Measurements from ENCODE around the gene MATCAP1. TPM values are rescaled to one million over a fixed set of nuclear protein-coding genes. Genes with fewer than 3 reads are reported as not detected.

Gene MATCAP1
- total and polyA plus RNA-seq, 2 of the 13 experiments (the other 11 are each of a cell fraction or from before 2014, with no cell fraction given): 11.2 to 24.5 TPM

DNA sequence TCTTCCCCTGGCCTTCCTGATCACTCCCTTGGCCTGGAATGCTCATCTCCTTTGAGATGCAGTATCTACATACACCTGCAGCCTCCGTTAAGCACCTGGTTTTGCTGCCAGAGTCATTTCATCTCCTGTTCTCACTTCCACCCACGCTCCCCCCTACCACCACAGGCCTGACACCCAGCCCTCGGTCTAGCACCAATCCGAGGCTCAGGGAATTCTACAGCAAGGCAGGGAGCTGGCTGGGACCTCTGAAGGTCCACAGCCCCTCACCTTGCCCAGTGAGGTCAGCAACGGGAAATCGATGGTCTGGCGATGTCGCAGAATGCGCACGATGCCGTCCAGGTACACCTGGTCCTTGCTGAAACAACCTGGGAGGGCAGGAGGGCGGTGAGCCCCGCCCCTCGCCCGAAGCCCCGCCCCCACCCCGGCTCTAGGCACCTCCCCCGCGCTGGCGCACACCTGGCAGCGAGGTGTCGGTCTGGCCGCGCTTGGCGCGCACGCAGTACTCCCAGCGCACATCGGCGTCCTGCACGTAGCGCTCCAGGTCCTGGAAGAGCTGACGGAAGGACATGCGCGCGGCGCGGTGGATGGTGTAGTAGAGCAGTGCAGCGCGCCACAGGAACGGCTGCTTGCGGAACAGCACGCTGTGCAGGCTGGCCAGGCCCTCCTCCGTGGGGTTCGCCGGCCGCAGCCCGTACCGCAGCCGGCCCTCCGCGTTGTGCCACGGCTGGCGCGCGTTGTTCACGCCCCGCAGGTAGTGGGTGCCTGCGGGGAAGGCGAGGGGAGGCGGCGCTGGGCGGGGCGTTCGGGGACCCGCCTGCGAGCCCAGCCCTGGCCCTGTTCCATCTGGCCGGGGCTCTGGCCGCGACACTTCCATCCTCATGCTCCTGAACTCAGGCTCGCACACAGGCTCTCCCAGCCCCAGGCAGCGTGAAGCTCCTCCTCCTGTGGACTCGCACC lies 5.7 kb downstream of the MATCAP1 start (continued):
- TF ChIP-seq, protein P1, sequence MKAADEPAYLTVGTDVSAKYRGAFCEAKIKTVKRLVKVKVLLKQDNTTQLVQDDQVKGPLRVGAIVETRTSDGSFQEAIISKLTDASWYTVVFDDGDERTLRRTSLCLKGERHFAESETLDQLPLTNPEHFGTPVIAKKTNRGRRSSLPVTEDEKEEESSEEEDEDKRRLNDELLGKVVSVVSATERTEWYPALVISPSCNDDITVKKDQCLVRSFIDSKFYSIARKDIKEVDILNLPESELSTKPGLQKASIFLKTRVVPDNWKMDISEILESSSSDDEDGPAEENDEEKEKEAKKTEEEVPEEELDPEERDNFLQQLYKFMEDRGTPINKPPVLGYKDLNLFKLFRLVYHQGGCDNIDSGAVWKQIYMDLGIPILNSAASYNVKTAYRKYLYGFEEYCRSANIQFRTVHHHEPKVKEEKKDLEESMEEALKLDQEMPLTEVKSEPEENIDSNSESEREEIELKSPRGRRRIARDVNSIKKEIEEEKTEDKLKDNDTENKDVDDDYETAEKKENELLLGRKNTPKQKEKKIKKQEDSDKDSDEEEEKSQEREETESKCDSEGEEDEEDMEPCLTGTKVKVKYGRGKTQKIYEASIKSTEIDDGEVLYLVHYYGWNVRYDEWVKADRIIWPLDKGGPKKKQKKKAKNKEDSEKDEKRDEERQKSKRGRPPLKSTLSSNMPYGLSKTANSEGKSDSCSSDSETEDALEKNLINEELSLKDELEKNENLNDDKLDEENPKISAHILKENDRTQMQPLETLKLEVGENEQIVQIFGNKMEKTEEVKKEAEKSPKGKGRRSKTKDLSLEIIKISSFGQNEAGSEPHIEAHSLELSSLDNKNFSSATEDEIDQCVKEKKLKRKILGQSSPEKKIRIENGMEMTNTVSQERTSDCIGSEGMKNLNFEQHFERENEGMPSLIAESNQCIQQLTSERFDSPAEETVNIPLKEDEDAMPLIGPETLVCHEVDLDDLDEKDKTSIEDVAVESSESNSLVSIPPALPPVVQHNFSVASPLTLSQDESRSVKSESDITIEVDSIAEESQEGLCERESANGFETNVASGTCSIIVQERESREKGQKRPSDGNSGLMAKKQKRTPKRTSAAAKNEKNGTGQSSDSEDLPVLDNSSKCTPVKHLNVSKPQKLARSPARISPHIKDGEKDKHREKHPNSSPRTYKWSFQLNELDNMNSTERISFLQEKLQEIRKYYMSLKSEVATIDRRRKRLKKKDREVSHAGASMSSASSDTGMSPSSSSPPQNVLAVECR (CRISPR knock-in tag; IDR thresholded peaks at IDR 0.05; ENCODE audit: borderline replicate concordance): peak; percentile 80
- no peak for TF ChIP-seq ZNF766 (CRISPR knock-in tag; IDR thresholded peaks at IDR 0.05; ENCODE audit: borderline replicate concordance)
- TF ChIP-seq, protein P2, sequence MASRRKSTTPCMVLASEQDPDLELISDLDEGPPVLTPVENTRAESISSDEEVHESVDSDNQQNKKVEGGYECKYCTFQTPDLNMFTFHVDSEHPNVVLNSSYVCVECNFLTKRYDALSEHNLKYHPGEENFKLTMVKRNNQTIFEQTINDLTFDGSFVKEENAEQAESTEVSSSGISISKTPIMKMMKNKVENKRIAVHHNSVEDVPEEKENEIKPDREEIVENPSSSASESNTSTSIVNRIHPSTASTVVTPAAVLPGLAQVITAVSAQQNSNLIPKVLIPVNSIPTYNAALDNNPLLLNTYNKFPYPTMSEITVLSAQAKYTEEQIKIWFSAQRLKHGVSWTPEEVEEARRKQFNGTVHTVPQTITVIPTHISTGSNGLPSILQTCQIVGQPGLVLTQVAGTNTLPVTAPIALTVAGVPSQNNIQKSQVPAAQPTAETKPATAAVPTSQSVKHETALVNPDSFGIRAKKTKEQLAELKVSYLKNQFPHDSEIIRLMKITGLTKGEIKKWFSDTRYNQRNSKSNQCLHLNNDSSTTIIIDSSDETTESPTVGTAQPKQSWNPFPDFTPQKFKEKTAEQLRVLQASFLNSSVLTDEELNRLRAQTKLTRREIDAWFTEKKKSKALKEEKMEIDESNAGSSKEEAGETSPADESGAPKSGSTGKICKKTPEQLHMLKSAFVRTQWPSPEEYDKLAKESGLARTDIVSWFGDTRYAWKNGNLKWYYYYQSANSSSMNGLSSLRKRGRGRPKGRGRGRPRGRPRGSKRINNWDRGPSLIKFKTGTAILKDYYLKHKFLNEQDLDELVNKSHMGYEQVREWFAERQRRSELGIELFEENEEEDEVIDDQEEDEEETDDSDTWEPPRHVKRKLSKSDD (CRISPR knock-in tag; IDR thresholded peaks at IDR 0.05; ENCODE audit: low read depth): peak; percentile 80; the same call in 1 of the 2 replicates
- TF ChIP-seq ZBTB21 (CRISPR knock-in tag; IDR thresholded peaks at IDR 0.05): no peak
- 0 out of 2 replicates have a peak, but pooled peaks have one; percentile 8 for TF ChIP-seq FLYWCH1 (CRISPR knock-in tag; IDR thresholded peaks at IDR 0.05)
- TF ChIP-seq MAZ (IDR thresholded peaks at IDR 0.05; ENCODE audit: borderline replicate concordance, low read depth, low read length): no peak
- TF ChIP-seq MAZ (CRISPR knock-in tag; IDR thresholded peaks at IDR 0.05; ENCODE audit: low read depth): peak; percentile 76
- 0 out of 2 replicates have a peak, but pooled peaks have one; percentile 25 for TF ChIP-seq GATAD1 (CRISPR knock-in tag; IDR thresholded peaks at IDR 0.05)
- TF ChIP-seq NFRKB (IDR thresholded peaks at IDR 0.05): no peak
- TF ChIP-seq KDM3A (CRISPR knock-in tag; IDR thresholded peaks at IDR 0.05; ENCODE audit: low read depth): no peak
- no peak for TF ChIP-seq ZFP41 (CRISPR knock-in tag; IDR thresholded peaks at IDR 0.05; ENCODE audit: borderline replicate concordance)
- TF ChIP-seq, protein P3, sequence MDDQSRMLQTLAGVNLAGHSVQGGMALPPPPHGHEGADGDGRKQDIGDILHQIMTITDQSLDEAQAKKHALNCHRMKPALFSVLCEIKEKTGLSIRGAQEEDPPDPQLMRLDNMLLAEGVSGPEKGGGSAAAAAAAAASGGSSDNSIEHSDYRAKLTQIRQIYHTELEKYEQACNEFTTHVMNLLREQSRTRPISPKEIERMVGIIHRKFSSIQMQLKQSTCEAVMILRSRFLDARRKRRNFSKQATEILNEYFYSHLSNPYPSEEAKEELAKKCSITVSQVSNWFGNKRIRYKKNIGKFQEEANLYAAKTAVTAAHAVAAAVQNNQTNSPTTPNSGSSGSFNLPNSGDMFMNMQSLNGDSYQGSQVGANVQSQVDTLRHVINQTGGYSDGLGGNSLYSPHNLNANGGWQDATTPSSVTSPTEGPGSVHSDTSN (CRISPR knock-in tag; IDR thresholded peaks at IDR 0.05; ENCODE audit: borderline replicate concordance): no peak
- 0 out of 2 replicates have a peak, but pooled peaks have one; percentile 54 for TF ChIP-seq ZNF619 (CRISPR knock-in tag; IDR thresholded peaks at IDR 0.05)
- TF ChIP-seq RNF2 (conservative IDR thresholded peaks at IDR 0.05; ENCODE audit: low read depth): peak; percentile 59; the same call in 1 of the 2 replicates
- TF ChIP-seq, protein P4, sequence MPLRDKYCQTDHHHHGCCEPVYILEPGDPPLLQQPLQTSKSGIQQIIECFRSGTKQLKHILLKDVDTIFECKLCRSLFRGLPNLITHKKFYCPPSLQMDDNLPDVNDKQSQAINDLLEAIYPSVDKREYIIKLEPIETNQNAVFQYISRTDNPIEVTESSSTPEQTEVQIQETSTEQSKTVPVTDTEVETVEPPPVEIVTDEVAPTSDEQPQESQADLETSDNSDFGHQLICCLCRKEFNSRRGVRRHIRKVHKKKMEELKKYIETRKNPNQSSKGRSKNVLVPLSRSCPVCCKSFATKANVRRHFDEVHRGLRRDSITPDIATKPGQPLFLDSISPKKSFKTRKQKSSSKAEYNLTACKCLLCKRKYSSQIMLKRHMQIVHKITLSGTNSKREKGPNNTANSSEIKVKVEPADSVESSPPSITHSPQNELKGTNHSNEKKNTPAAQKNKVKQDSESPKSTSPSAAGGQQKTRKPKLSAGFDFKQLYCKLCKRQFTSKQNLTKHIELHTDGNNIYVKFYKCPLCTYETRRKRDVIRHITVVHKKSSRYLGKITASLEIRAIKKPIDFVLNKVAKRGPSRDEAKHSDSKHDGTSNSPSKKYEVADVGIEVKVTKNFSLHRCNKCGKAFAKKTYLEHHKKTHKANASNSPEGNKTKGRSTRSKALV (CRISPR knock-in tag; IDR thresholded peaks at IDR 0.05): peak; percentile 99
- TF ChIP-seq NFIB (CRISPR knock-in tag; IDR thresholded peaks at IDR 0.05; ENCODE audit: borderline replicate concordance): no peak
- peak; percentile 71; the same call in 1 of the 2 replicates for TF ChIP-seq ZNF768 (CRISPR knock-in tag; IDR thresholded peaks at IDR 0.05)
- TF ChIP-seq ZNF296 (CRISPR knock-in tag; conservative IDR thresholded peaks at IDR 0.05): no peak; the same call in 1 of the 2 replicates

Measured in HepG2 (cell line).